Measurements from ENCODE around the gene RNF123.
"Not testable (repeated sequence)": the region's sequence is repeated elsewhere in the genome, so short reads cannot be mapped to it uniquely, and the experiment has no call there.

RNF123 gene

GRCh38 chr3:49720855-49721595 lies 31.7 kb downstream of the RNF123 start:
- DNase-seq (ENCODE audit: low read depth) = no peak

GRCh38 chr3:49721596-49721895 lies 32.2 kb downstream of the RNF123 start:
- no peak for DNase-seq (ENCODE audit: low read depth)

DNA sequence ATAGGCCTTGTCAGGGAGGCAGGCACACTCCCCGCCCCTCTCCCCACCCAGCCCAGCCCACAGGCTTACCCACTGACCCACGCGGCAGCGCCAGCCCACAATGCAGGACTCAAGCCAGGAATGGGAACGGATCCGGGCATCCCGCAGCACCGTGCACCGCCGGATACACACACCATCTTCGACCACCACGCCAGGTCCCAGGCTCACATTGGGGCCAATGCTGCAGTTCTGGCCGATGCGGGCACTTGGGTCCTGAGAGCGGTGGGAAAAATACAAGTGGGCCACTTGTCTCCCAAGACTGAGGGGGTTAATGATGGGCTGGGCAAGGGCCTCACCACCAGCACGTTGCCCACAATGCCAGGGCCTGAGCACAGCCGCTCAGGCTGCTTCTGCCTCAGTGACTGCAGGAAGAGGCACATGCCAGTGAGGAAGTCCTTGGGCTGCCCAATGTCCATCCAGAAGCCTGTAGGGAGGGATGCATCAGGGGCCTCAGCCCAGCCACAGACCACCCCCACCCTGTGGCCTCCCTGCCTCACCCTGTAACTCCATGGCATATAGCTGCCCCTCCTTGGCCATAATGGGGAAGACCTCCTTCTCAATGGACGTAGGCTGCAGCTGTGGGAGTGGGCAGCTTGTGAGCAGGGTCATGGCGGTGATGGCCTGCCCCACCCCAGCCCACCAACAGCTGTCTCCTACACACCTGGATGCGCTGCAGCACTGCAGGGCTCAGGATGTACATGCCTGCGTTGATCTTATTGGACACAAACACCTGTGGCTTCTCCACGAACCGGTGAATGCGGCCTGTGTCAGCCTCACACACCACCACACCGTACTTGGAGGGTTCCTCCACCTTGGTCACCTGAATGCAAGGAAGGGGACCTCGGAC lies 32.8 kb downstream of the RNF123 start:
- no peak for DNase-seq (ENCODE audit: low read depth)

DNA sequence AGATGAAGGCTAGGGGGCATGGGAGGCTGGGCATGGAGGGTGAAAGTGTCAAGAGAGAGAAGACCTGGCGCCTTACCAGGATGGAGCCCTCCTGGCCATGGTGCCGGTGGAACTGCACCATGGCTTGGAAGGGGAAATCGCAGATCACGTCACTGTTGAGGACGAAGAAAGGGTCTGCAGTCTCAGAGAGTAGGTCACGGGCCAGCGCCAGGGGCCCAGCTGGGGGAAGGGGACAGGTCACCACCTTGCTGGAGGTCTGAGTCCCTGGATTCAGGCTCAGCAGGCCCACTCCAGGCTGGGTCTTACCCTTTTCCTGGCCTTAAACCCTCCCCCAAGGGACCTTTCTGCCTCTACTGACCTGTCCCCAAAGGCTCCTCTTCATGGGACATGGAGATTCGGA lies 33.5 kb downstream of the RNF123 start:
- DNase-seq (ENCODE audit: low read depth) = no peak

DNA sequence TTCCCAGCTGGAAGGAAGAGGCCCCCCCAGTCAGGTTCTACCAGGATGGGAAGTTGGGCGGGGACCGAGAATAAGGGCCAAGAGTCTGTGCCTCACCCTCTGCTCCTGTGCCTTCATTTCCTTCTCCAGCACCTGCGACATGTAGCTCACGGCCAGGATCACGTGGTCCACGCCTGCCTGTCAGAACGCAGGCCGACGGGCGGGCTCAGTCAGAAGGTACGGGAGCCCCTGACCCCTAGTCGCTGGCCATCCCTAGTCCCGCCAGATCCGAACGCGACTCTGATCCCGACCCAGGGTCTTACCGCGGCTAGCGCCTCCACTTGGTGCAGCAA lies 33.9 kb downstream of the RNF123 start:
- peak; percentile 33 for DNase-seq (ENCODE audit: low read depth)

GRCh38 chr3:49723628-49724551 lies 34.5 kb downstream of the RNF123 start, which contains the start of gene GMPPB:
GMPPB (minus strand) TSS chr3:49723951; CDS start chr3:49723726, 225 bp downstream.
- peak; percentile 93 for DNase-seq (ENCODE audit: low read depth)

- DNase-seq (ENCODE audit: low read depth) = no peak
Observed at GRCh38 chr3:49724586-49724985, 35.2 kb downstream of the RNF123 start.

GRCh38 chr3:49725906-49726681 lies 36.7 kb downstream of the RNF123 start:
- no peak for DNase-seq (ENCODE audit: low read depth)

GRCh38 chr3:49727154-49727923 lies 38.0 kb downstream of the RNF123 start:
- DNase-seq (ENCODE audit: low read depth) = no peak

DNA sequence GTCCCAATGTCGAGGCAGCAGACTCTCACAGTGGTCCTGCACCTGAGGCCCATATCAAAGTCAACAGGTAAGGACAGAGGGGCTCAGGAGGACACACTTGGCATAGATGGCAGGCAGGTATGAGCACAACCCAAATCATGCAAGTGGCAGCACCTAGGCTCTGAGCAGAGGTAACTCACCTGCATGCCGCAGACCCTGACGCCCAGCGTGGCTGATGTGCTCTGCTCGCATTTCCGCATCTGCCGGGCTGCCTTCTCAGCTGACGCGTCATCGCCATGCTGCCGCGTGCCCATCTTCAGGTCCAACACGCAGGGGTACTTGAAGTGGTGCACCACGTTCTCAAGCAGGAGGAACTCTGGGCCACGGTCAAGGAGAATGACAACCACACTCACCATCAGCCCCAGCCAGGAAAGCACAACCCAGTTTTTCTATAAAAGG lies 38.6 kb downstream of the RNF123 start:
- no peak for DNase-seq (ENCODE audit: low read depth)

DNA sequence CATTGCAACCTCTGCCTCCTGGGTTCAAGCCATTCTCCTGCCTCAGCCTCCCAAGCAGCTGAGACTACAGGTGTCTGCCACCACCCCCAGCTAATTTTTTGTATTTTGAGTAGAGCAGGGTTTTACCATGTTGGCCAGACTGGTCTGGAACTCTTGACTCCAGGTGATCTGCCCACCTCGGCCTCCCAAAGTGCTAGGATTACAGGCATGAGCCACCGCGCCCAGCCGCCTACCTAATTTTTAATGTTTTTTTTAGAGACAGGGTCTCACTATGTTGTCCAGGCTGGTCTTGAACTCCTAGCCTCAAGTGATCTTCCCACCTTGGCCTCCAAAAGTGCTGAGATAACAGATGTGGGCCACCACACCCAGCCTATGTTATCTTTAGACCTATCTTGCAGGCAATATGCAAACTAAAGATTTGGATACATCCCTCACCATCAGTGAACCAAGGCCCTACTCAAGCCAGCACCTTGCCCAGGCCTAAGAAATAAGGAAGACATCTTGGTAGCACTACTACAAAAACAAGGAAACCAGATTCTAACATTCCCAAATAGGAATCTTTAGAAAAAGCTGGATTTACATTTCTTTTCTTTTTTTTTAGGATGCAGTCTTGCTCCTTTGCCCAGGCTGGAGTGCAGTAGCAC lies 40.7 kb downstream of the RNF123 start:
- DNase-seq (ENCODE audit: low read depth) = no peak

DNA sequence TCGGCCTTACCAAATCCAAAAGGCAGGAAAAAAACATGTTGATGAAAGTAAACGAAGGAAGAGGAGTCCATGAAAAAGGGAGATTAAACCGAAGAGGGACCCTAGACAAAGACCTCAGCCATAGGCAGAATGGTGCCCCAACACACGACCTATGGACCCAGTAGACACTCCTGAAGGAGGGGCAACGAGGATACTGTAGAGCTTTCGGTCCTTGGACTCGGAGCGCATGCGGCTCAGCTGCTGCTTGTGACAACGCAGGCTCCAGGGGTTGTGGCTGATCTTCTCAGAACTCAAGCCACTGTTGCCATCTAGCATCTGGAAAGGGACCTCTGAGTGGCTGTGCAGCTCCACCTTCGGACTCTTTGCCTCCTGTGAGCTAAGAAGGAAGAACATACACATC lies 43.2 kb downstream of the RNF123 start:
- no peak for DNase-seq (ENCODE audit: low read depth)

- no peak for DNase-seq (ENCODE audit: low read depth)
Observed at GRCh38 chr3:49733551-49733950, 44.2 kb downstream of the RNF123 start.

GRCh38 chr3:49734752-49735151 lies 45.4 kb downstream of the RNF123 start:
- DNase-seq (ENCODE audit: low read depth) = no peak

- no peak for DNase-seq (ENCODE audit: low read depth)
Observed at GRCh38 chr3:49738067-49738713, 48.8 kb downstream of the RNF123 start.

DNA sequence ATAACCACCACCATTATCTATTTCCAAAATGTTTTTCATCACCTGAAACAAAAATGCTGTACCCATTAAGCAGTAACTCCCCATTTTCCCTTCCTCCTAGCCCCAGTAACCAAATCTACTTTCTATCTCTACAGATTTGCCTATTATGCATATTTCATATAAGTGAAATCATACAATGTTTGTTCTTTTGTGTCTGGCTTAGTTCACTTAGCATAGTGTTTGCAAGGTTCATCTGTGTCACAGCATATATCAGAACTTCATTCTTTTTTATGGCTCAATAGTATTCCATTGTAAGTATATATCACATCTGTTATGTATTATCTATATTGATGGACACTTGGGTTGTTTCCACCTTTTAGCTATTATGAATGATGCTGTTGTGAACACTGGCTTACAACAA lies 51.1 kb downstream of the RNF123 start:
- no peak for DNase-seq (ENCODE audit: low read depth)

DNA sequence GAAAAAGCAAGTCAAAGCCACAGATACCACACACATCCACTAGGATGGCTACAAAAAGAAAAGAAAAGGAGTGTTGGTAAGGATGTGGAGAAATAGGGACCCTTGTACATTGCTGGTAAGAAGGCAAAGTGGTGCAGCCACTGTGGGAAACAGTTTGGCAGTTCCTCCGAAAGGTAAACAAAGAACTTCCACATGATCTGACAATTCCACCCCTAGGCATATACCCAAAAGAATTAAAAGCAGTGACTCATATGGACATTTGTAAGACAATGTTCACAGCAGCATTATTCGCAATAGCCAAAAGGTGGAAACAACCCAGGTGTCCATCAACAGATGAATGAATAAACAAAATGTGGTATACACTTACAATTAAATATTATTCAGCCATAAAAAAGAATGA lies 56.6 kb downstream of the RNF123 start:
- DNase-seq (ENCODE audit: low read depth) = no peak

DNA sequence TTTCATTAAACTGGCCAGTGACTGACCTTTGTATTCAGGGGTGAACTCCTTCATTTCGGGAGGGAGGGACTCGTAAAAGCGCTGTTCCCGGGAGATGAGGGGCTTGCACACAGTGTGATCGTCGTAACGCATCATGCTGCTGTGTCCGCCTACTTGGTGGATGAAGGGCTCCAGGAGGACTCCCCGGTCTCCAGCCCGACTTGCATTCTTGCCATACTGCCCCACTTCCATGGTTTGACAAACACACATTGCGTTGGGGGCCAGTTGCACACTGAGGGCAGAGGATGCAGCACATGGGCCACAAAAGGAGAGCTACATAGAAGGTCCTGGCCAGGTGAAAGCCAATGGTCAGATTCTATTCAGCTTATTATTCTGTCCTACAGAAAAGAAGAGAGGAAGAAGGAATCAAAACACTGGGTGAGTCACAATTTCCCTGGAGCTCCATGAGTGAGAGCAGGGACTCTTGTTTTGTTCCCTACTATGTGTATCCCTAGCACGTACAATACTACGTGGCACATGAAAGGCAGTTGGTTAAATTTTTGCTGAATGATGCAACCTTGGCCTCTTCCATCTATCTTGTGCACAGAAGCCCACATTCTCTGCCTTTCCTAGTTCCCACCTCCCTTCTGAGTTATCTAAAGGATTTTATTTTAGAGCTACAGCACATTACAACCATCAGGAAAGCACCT lies 58.6 kb downstream of the RNF123 start:
- no peak for DNase-seq (ENCODE audit: low read depth)

- not testable (repeated sequence) for DNase-seq (ENCODE audit: low read depth)
Observed at GRCh38 chr3:49748874-49749273, 59.5 kb downstream of the RNF123 start.

Measured in stimulated activated CD8-positive, alpha-beta memory T cell treated with anti-CD3 and anti-CD28 coated beads, Interleukin-4, amount 100 ng/mL, for 24 hours (primary cell).